Activated CD8-positive, alpha-beta T cell treated with anti-CD3 and anti-CD28 coated beads for 36 hours (primary cell): ENCODE results near the gene TIMM17B. TPM values are rescaled to one million over a fixed set of nuclear protein-coding genes. Genes with fewer than 3 reads are reported as not detected.

Experiments
- ATAC-seq: fragments of 200-7000 bp; cut with Tn5 transposase; one replicate; pipeline ENCODE4 v1.10.0; 2021; ENCODE audit warnings: mild to moderate bottlenecking, moderate library complexity
- CTCF ChIA-PET: fragments of 350-600 bp; sonication (Branson Sonifier 250); formaldehyde crosslinking; loops from one replicate; lab custom pipeline; 2021; ENCODE audit warnings: antibody characterized with exemption; lab: Charles Lee
- POLR2A ChIA-PET: fragments of 350-600 bp; sonication (Branson Sonifier 250); formaldehyde crosslinking; loops from one replicate; lab custom pipeline; 2021; ENCODE audit warnings: antibody characterized with exemption; lab: Charles Lee
- DNase-seq: peaks from one replicate; pipeline ENCODE4 v3.0.0-alpha.2; 2020
- H3K27ac Mint-ChIP-seq: one replicate; pipeline ENCODE4 v1.8.0; 2021; ENCODE audit warnings: mild to moderate bottlenecking, mixed read lengths
- H3K27me3 Mint-ChIP-seq: one replicate; pipeline ENCODE4 v1.8.0; 2021; ENCODE audit warnings: mixed read lengths
- H3K36me3 Mint-ChIP-seq: one replicate; pipeline ENCODE4 v1.8.0; 2021; ENCODE audit warnings: low read depth, mixed read lengths
- H3K4me1 Mint-ChIP-seq: one replicate; pipeline ENCODE4 v1.8.0; 2021; ENCODE audit warnings: low read depth, mixed read lengths
- H3K4me3 Mint-ChIP-seq: one replicate; pipeline ENCODE4 v1.8.0; 2021; ENCODE audit warnings: mild to moderate bottlenecking, moderate library complexity, mixed read lengths
- H3K9me3 Mint-ChIP-seq: one replicate; pipeline ENCODE4 v1.8.0; 2021; ENCODE audit warnings: mixed read lengths
- intact Hi-C: fragments of 100-400 bp; cut with micrococcal nuclease; formaldehyde crosslinking; loops from one replicate; pipeline ENCODE4 v1.10.0; 2022
- total RNA-seq, 2 experiments: library from RNA; stranded (reverse); gene quantifications; one replicate each; pipeline ENCODE4 v1.2.3, GENCODE V29; 2021
- TF ChIP-seq, protein P1 (sequence below): fragments of 200-600 bp; IDR thresholded peaks from one replicate; pipeline ENCODE4 v1.8.0; 2022; ENCODE audit warnings: antibody characterized with exemption, mild to moderate bottlenecking

The TIMM17B gene
- total RNA-seq, 2 experiments from 2014 or later: 50.1 to 52.2 TPM

DNA sequence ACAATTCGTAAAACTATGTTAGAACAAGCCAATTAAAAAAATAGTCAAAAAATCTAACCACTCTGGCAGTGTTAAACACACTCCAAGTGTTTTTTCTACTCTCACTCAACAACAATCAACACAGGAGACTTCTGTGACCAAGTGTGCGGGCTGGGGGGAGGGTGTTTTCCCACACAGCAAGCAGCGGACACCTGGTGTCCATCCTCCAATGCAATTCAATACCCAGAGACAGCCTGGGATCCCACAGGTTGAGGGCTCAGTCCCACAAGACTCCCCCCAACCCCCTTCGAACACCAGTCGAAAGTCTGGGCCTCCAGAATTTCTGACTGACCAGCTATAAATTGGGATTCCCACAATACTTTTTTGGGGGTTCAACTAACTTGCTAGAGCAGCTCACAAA lies 29.6 kb upstream of the TIMM17B start:
- Mint-ChIP-seq H3K9me3 (no peaks in the 10 kb centered on the region), H3K36me3 (peaks cover 27% of the 10 kb centered on the region), H3K27ac (no peak overlapping the region), H3K4me1 (peaks cover 33% of the 10 kb centered on the region), H3K27me3 (no peaks in the 10 kb centered on the region), H3K4me3 (no peak overlapping the region)
- ChIA-PET POLR2A (interaction anchor here (0.6 to 1.9 kb wide), 3 partner anchors 11 to 30 kb away, joined by 3 to 11 read pairs (median 3); partner anchors contain the start of gene OTUD5), CTCF (interaction anchor here (1.2 kb wide), 1 partner anchor 10 kb away, joined by 3 read pairs; no protein-coding TSS in a partner anchor)
- DNase-seq: no peak
- intact Hi-C loops: no loop called here
- ATAC-seq: no peak
- TF ChIP-seq, protein P1, sequence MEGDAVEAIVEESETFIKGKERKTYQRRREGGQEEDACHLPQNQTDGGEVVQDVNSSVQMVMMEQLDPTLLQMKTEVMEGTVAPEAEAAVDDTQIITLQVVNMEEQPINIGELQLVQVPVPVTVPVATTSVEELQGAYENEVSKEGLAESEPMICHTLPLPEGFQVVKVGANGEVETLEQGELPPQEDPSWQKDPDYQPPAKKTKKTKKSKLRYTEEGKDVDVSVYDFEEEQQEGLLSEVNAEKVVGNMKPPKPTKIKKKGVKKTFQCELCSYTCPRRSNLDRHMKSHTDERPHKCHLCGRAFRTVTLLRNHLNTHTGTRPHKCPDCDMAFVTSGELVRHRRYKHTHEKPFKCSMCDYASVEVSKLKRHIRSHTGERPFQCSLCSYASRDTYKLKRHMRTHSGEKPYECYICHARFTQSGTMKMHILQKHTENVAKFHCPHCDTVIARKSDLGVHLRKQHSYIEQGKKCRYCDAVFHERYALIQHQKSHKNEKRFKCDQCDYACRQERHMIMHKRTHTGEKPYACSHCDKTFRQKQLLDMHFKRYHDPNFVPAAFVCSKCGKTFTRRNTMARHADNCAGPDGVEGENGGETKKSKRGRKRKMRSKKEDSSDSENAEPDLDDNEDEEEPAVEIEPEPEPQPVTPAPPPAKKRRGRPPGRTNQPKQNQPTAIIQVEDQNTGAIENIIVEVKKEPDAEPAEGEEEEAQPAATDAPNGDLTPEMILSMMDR: no peak

DNA sequence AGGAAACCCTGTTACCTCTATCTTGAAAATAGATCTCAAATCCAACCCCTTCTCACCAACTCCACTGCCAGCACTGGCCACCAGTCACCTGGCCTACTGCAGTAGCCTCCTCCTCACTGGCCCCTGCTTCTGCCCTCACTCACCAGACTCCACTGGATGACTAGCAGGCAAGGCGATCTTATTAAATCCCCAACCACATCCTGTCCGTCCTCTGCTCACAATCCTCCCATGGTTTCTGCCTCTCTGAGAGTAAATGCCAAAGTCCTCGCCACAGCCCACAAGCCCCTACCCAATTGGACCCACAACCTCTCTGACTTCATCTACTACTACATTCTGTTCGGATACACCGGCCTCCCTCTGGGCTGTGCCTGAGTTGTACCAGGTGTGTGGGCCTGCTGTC lies 26.7 kb upstream of the TIMM17B start:
- DNase-seq (peak; percentile 52), ATAC-seq (no peak)
- peak overlapping the region; percentile 81 for H3K27ac Mint-ChIP-seq
- peaks cover 33% of the 10 kb centered on the region for H3K36me3 Mint-ChIP-seq
- no peaks in the 10 kb centered on the region for H3K27me3 Mint-ChIP-seq
- POLR2A ChIA-PET: interaction anchor here (8.2 kb wide), 1 partner anchor 15 kb away, joined by 172 read pairs; no protein-coding TSS in a partner anchor
- no peaks in the 10 kb centered on the region for H3K9me3 Mint-ChIP-seq
- CTCF ChIA-PET: no interaction called here
- H3K4me3 Mint-ChIP-seq: no peak overlapping the region
- TF ChIP-seq, protein P1: no peak
- H3K4me1 Mint-ChIP-seq: peaks cover 53% of the 10 kb centered on the region
- intact Hi-C loops: no loop called here

- ChIA-PET POLR2A (interaction anchor here (8.2 kb wide), 1 partner anchor 16 kb away, joined by 172 read pairs; no protein-coding TSS in a partner anchor), CTCF (no interaction called here)
- intact Hi-C loops: no loop called here
- Mint-ChIP-seq H3K36me3 (peaks cover 35% of the 10 kb centered on the region), H3K9me3 (no peaks in the 10 kb centered on the region), H3K4me1 (peaks cover 53% of the 10 kb centered on the region), H3K27ac (peak overlapping the region; percentile 81), H3K4me3 (no peak overlapping the region), H3K27me3 (no peaks in the 10 kb centered on the region)
- no peak for DNase-seq
- ATAC-seq: no peak
- TF ChIP-seq, protein P1: no peak
These were observed 26.2 kb upstream of the TIMM17B start for GRCh38 chrX:48923771-48924170.

DNA sequence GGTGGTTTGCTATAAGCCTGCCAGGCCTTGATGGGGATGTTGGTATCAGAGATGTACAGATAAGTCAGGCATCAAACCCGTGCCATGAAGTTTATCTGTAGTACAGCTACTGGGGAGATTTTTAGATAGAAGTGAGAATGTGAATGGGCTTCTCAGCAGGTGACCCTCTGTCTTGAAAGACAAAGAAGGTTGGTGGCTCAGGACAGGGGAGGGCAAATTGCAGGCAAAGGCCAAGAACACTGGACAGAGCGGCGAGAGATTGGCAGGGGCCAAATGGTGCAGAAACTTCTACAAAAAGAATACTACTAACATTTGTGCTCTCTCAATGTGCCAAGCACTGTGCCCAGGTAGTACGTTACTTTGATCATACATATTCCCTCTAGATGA lies 23.1 kb upstream of the TIMM17B start:
- Mint-ChIP-seq H3K36me3 (peaks cover 61% of the 10 kb centered on the region), H3K27ac (peak overlapping the region; percentile 98), H3K27me3 (no peaks in the 10 kb centered on the region), H3K4me3 (peak overlapping the region; percentile 96), H3K4me1 (peaks cover 46% of the 10 kb centered on the region), H3K9me3 (no peaks in the 10 kb centered on the region)
- TF ChIP-seq, protein P1: no peak
- ChIA-PET CTCF (interaction anchor here (0.8 kb wide), 1 partner anchor 25 kb away, joined by 3 read pairs; no protein-coding TSS in a partner anchor), POLR2A (interaction anchor here (0.8 to 8.2 kb wide), 5 partner anchors 9 to 19 kb away, joined by 3 to 172 read pairs (median 7); partner anchors contain the start of gene SLC35A2)
- intact Hi-C loops: no loop called here
- no peak for ATAC-seq
- no peak for DNase-seq

DNA sequence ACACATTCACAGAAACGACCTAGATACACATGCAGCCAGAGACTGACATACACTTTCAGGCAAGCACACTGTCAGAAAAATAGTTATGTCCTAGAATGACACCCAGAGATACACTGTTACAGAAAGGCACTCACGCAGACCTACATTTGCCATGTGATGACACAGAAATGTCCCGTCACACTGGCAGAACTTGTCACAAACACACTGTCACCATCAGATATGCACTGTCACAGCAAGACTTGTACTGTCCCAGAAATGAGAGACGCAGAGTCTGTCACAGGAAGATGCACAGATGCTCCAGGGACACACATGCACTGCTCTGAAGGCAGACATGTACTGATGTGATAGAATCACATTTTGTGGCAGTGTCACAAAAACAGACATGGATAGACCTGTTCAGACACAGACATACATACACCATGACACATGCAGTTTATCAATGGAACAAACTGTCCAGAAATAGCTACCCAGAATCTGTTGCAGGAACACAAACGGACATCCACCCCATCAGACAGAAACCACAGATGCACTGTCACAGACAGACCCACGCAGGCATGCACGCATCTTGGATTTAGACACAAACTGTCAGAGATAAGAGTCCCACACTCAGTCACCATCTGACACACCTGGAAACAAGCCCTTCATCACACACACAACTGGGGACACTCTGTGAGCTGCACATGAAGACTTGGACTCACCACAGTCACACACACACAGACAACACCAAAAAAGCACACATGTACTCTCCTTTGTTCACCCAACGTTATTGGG lies 22.6 kb upstream of the TIMM17B start:
- ChIA-PET CTCF (interaction anchor here (0.8 to 1.0 kb wide), 3 partner anchors 15 to 26 kb away, joined by 3 to 4 read pairs (median 4); no protein-coding TSS in a partner anchor), POLR2A (interaction anchor here (0.8 to 8.2 kb wide), 7 partner anchors 8 to 19 kb away, joined by 3 to 172 read pairs (median 5); partner anchors contain the start of gene SLC35A2)
- Mint-ChIP-seq H3K9me3 (no peaks in the 10 kb centered on the region), H3K36me3 (peaks cover 61% of the 10 kb centered on the region), H3K4me1 (peaks cover 41% of the 10 kb centered on the region), H3K4me3 (peak overlapping the region; percentile 96), H3K27me3 (no peaks in the 10 kb centered on the region), H3K27ac (peak overlapping the region; percentile 98)
- TF ChIP-seq, protein P1: no peak
- intact Hi-C loops: loop anchor here (1.0 kb wide), 1 partner anchor 17 kb away; no protein-coding TSS in a partner anchor
- ATAC-seq: peak; percentile 14
- peak; percentile 59 for DNase-seq
